SK-N-SH (cell line): Measurements from ENCODE around the gene MAP3K3. TPM values are rescaled to one million over a fixed set of nuclear protein-coding genes. Genes with fewer than 3 reads are reported as not detected.

Source experiments
- CTCF ChIA-PET: fragments of 300-600, 350-600 bp; formaldehyde crosslinking; extraction: SDS; loops from one replicate; lab custom pipeline; 2021; lab: Yijun Ruan, JAX
- POLR2A ChIA-PET: fragments of 350-600 bp; sonication (Branson Sonifier 250); formaldehyde crosslinking; extraction: SDS; loops from one replicate; lab custom pipeline; 2020; ENCODE audit warnings: antibody characterized with exemption, inconsistent platforms; lab: Yijun Ruan, JAX
- DNase-seq: peaks from one replicate; pipeline ENCODE4 v3.0.0; 2012
- H2AFZ ChIP-seq: fragments of 200-600 bp; sonication (generic); 2 replicates; pipeline ENCODE4 v1.8.1; 2016; ENCODE audit warnings: antibody characterized with exemption, mild to moderate bottlenecking, low read depth
- H3F3A ChIP-seq: fragments of 200-600 bp; sonication (generic); replicated peaks from 2 replicates; pipeline ENCODE3; 2016; ENCODE audit warnings: antibody characterized with exemption, mild to moderate bottlenecking; ENCODE audit not compliant: insufficient read depth
- H3K27ac ChIP-seq, 2 experiments: fragments of 200-500 bp in 1 of 2; fragments of 200-600 bp in 1 of 2; sonication (Bioruptor generic) in 1 of 2; sonication (generic), shearing (Covaris generic) in 1 of 2; 2 replicates each; pipeline versions ENCODE4 v1.5.1 to v1.6.1; 2014 to 2016; ENCODE audit warnings: low read depth in 2 of 2, inconsistent platforms in 1 of 2, low read length in 1 of 2, mild to moderate bottlenecking in 1 of 2, mixed read lengths in 1 of 2
- H3K27me3 ChIP-seq: fragments of 200-600 bp; sonication (generic), shearing (Covaris generic); 2 replicates; pipeline ENCODE4 v1.6.1; 2016; ENCODE audit warnings: mixed run types; ENCODE audit not compliant: insufficient read depth
- H3K36me3 ChIP-seq, 2 experiments: fragments of 200-500 bp in 1 of 2; fragments of 200-600 bp in 1 of 2; sonication (Bioruptor generic) in 1 of 2; sonication (generic) in 1 of 2; replicated peaks in 1 of 2; 2 replicates each; pipeline versions ENCODE3 to v1.5.1; 2014 to 2016; ENCODE audit warnings: low read length in 1 of 2, mild to moderate bottlenecking in 1 of 2; ENCODE audit not compliant: insufficient read depth in 2 of 2, control insufficient read depth in 1 of 2
- H3K4me1 ChIP-seq, 2 experiments: fragments of 200-500 bp in 1 of 2; fragments of 200-600 bp in 1 of 2; sonication (Bioruptor generic) in 1 of 2; sonication (generic), shearing (Covaris generic) in 1 of 2; 2 replicates each; pipeline versions ENCODE4 v1.5.1 to v1.6.1; 2014 to 2016; ENCODE audit warnings: low read depth in 1 of 2, low read length in 1 of 2, mixed run types in 1 of 2; ENCODE audit not compliant: insufficient read depth in 2 of 2, control insufficient read depth in 1 of 2
- H3K4me2 ChIP-seq: fragments of 200-600 bp; sonication (generic), shearing (Covaris generic); 2 replicates; pipeline ENCODE4 v1.6.1; 2017; ENCODE audit warnings: mixed run types
- H3K4me3 ChIP-seq, 2 experiments: fragments of 200-500 bp in 1 of 2; fragments of 200-600 bp in 1 of 2; sonication (Bioruptor generic) in 1 of 2; sonication (generic), shearing (Covaris generic) in 1 of 2; 2 replicates each; pipeline versions ENCODE4 v1.5.1 to v1.8.1; 2014 to 2016; ENCODE audit warnings: low read depth in 2 of 2, inconsistent platforms in 1 of 2, low read length in 1 of 2, mild to moderate bottlenecking in 1 of 2, mixed read lengths in 1 of 2, moderate library complexity in 1 of 2
- H3K79me2 ChIP-seq: fragments of 200-600 bp; sonication (generic); 2 replicates; pipeline ENCODE4 v1.8.1; 2017; ENCODE audit warnings: mild to moderate bottlenecking; ENCODE audit not compliant: insufficient read depth
- H3K9ac ChIP-seq: fragments of 200-600 bp; sonication (generic); 2 replicates; pipeline ENCODE4 v1.6.1; 2017; ENCODE audit warnings: mixed run types
- H3K9me2 ChIP-seq: fragments of 200-600 bp; sonication (generic); 2 replicates; pipeline ENCODE4 v1.6.1; 2017; ENCODE audit warnings: mixed run types
- H3K9me3 ChIP-seq: fragments of 200-600 bp; sonication (generic); 2 replicates; pipeline ENCODE4 v1.6.1; 2017; ENCODE audit warnings: mixed run types, mild to moderate bottlenecking, moderate library complexity
- H4K20me1 ChIP-seq: fragments of 200-600 bp; sonication (generic); 2 replicates; pipeline ENCODE4 v1.6.1; 2017; ENCODE audit warnings: mild to moderate bottlenecking, mixed run types; ENCODE audit not compliant: insufficient read depth
- CHD2 ChIP-seq: fragments of 150-350 bp; IDR thresholded peaks from 2 replicates; pipeline ENCODE4 v1.6.1; 2018; ENCODE audit warnings: low read length; ENCODE audit not compliant: partially characterized antibody
- ELF1 ChIP-seq: IDR thresholded peaks from 2 replicates; pipeline ENCODE4 v1.4.0; 2012
- EP300 ChIP-seq, 2 experiments: IDR thresholded peaks; 2 replicates each; pipeline versions ENCODE4 v1.4.0 to v1.6.1; 2012; ENCODE audit warnings: borderline replicate concordance in 1 of 2, low read depth in 1 of 2, low read length in 1 of 2
- FOXM1 ChIP-seq: IDR thresholded peaks from 2 replicates; pipeline ENCODE4 v1.4.0; 2012; ENCODE audit warnings: low read depth, mild to moderate bottlenecking
- GABPA ChIP-seq: IDR thresholded peaks from 2 replicates; pipeline ENCODE4 v1.4.0; 2012; ENCODE audit warnings: low read depth, mild to moderate bottlenecking
- MXI1 ChIP-seq: IDR thresholded peaks from 2 replicates; pipeline ENCODE4 v1.6.1; 2012; ENCODE audit warnings: mild to moderate bottlenecking, low read depth, low read length, improper control_type of control experiment
- RAD21 ChIP-seq: IDR thresholded peaks from 2 replicates; pipeline ENCODE4 v1.6.1; 2012; ENCODE audit warnings: mild to moderate bottlenecking, low read length
- TEAD4 ChIP-seq: IDR thresholded peaks from 2 replicates; pipeline ENCODE4 v1.4.0; 2012; ENCODE audit warnings: mild to moderate bottlenecking, borderline replicate concordance; ENCODE audit not compliant: insufficient read depth
- WGBS: methylation state at CpG from one replicate; pipeline ENCODE4 v1.1.6; 2017; ENCODE audit warnings: low lambda C conversion rate; 5-methylcytosine and 5-hydroxymethylcytosine counted together
- polyA plus RNA-seq, 3 experiments: library from polyadenylated mRNA; depleted of rRNA; stranded (reverse); fragments of >200 nt; gene quantifications; 2 replicates each; pipeline ENCODE4 v1.2.3, GENCODE V29; 2012
- TF ChIP-seq, protein P1 (sequence below): IDR thresholded peaks from 2 replicates; pipeline ENCODE4; 2012
- TF ChIP-seq, protein P2 (sequence below): IDR thresholded peaks from 2 replicates; pipeline ENCODE4 v1.4.0; 2012; ENCODE audit warnings: low read depth, borderline replicate concordance

The MAP3K3 gene
- polyA plus RNA-seq, 1 of the 3 experiments (the other 2 are of a cell fraction): 25.3 TPM

DNA sequence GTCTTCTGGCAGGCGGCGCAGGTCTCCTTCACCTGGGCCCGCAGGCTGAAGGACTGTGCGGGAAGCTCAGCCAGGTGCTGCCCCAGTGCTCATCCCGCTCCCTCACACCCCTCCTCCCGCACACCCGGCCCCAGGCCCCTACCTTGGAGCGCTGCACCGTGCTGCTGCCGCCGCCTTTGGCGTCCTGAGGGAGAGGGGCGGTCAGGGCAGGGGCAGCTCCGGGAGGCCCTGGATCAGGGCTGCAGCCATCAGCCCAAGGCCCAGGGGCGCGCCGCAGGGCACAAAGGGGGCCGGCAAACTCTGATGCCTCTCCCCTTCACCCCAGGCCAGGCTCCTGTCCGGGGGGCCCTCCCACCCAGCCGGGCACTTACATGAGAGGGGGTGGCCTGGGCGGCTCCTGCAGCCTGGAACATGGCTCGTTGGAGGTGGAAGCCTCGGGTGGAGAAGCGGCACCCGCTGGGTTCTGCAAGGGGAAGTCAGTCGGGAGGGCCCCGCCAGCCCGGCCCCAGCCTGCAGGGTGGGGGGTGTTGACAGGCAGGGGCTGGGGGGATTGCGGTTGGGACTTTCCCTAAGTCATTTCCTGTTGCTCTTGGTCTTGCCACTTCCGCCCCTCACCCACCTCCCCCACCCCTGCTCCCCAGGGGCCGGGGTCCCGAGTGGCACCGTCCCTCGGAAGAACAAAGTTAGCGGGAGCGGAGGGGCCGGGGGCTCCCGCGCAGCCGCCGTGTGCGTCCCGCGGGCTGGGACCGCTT lies 76.8 kb downstream of the MAP3K3 start:
- CTCF ChIA-PET: interaction anchor here (0.7 to 14.8 kb wide), 20 partner anchors 8 to 617 kb away, joined by 3 to 233 read pairs (median 3); partner anchors contain the start of gene MAP3K3
- no peaks in the 10 kb centered on the region for H3K27me3 ChIP-seq
- H4K20me1 ChIP-seq: peaks cover 11% of the 10 kb centered on the region
- 19% methylated on average over 37 of the region's 45 CpGs for WGBS
- no peaks in the 10 kb centered on the region for H3K9me3 ChIP-seq
- peaks cover 53% of the 10 kb centered on the region for H3F3A ChIP-seq
- peak overlapping the region; percentile 21 to 98; a peak in 3 of 4 replicates for H3K27ac ChIP-seq
- H3K36me3 ChIP-seq: peaks cover 12 to 27% of the 10 kb centered on the region in 2 experiments
- H2AFZ ChIP-seq: no peak overlapping the region
- H3K4me3 ChIP-seq: peak overlapping the region; percentile 84 to 89
- no peak for DNase-seq
- peaks cover 9 to 76% of the 10 kb centered on the region in 2 experiments; a peak in 3 of 4 replicates for H3K4me1 ChIP-seq
- TF ChIP-seq EP300 (IDR thresholded peaks at IDR 0.05; ENCODE audit: borderline replicate concordance in 1 of 2, low read depth in 1 of 2, low read length in 1 of 2) (no peak), GABPA (peak; percentile 49; the same call in 1 of the 2 replicates), CHD2 (no peak), RAD21 (no peak), MXI1 (peak; percentile 58; the same call in 1 of the 2 replicates), TEAD4 (0 out of 2 replicates have a peak, but pooled peaks have one; percentile 20), ELF1 (peak; percentile 9; the same call in 1 of the 2 replicates), FOXM1 (peak; percentile 31; the same call in 1 of the 2 replicates)
- TF ChIP-seq, protein P1, sequence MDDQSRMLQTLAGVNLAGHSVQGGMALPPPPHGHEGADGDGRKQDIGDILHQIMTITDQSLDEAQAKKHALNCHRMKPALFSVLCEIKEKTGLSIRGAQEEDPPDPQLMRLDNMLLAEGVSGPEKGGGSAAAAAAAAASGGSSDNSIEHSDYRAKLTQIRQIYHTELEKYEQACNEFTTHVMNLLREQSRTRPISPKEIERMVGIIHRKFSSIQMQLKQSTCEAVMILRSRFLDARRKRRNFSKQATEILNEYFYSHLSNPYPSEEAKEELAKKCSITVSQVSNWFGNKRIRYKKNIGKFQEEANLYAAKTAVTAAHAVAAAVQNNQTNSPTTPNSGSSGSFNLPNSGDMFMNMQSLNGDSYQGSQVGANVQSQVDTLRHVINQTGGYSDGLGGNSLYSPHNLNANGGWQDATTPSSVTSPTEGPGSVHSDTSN: peak; percentile 41
- TF ChIP-seq, protein P2, sequence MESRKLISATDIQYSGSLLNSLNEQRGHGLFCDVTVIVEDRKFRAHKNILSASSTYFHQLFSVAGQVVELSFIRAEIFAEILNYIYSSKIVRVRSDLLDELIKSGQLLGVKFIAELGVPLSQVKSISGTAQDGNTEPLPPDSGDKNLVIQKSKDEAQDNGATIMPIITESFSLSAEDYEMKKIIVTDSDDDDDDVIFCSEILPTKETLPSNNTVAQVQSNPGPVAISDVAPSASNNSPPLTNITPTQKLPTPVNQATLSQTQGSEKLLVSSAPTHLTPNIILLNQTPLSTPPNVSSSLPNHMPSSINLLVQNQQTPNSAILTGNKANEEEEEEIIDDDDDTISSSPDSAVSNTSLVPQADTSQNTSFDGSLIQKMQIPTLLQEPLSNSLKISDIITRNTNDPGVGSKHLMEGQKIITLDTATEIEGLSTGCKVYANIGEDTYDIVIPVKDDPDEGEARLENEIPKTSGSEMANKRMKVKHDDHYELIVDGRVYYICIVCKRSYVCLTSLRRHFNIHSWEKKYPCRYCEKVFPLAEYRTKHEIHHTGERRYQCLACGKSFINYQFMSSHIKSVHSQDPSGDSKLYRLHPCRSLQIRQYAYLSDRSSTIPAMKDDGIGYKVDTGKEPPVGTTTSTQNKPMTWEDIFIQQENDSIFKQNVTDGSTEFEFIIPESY: no peak
- POLR2A ChIA-PET: interaction anchor here (0.7 to 2.2 kb wide), 9 partner anchors 13 to 273 kb away, joined by 3 to 10 read pairs (median 4); partner anchors contain the start of genes CCDC47, DDX42 and MAP3K3
- H3K9ac ChIP-seq: peak overlapping the region; percentile 85
- peak overlapping the region; percentile 99 for H3K4me2 ChIP-seq
- H3K79me2 ChIP-seq: peaks cover 25% of the 10 kb centered on the region
- no peaks in the 10 kb centered on the region for H3K9me2 ChIP-seq
